Mesenteric fat pad (tissue), 1 donor: ENCODE data around the gene DBNDD1. TPM values are rescaled to one million over a fixed set of nuclear protein-coding genes. Genes with fewer than 3 reads are reported as not detected.

Experiments
- DNase-seq: peaks from one replicate; pipeline ENCODE4 v3.0.0-alpha.2; 2020; ENCODE audit warnings: low spot score
- long read RNA-seq: library from polyadenylated mRNA; unstranded; transcript quantifications from one replicate; pipeline ENCODE4 v2.0.0, GENCODE V29; 2020
- total RNA-seq: library from RNA; stranded (reverse); fragmentation: NEBNext Ultra II Directional; extraction: Animal tissue kit (Norgen Biotek cat#: 25700); gene quantifications from one replicate; pipeline ENCODE4 v1.2.1, GENCODE V29; 2021
- donor health status: DM: yes; HTN: yes; CAD: no.

Gene DBNDD1
- total RNA-seq = 2.6 TPM
- long read RNA-seq, partial matches to known transcripts = 0 of 5 reads
- long read RNA-seq, other reads (novel, unspliced or antisense) = 2 of 5 reads

GRCh38 chr16:90018652-90019542 lies at the start of gene DBNDD1:
Gene DBNDD1, minus strand, starts transcription at chr16:90019456. Its CDS starts 115 bp downstream, at chr16:90019341.
- DNase-seq = no peak

GRCh38 chr16:90061437-90061836 lies 42.2 kb upstream of the DBNDD1 start:
- no peak for DNase-seq

- peak; percentile 49 for DNase-seq
Observed at GRCh38 chr16:90057738-90058173, 38.5 kb upstream of the DBNDD1 start.

- DNase-seq = peak; percentile 22
Observed at GRCh38 chr16:90056521-90056920, 37.3 kb upstream of the DBNDD1 start.

GRCh38 chr16:90055371-90055770 lies 36.1 kb upstream of the DBNDD1 start:
- DNase-seq = no peak

DNA sequence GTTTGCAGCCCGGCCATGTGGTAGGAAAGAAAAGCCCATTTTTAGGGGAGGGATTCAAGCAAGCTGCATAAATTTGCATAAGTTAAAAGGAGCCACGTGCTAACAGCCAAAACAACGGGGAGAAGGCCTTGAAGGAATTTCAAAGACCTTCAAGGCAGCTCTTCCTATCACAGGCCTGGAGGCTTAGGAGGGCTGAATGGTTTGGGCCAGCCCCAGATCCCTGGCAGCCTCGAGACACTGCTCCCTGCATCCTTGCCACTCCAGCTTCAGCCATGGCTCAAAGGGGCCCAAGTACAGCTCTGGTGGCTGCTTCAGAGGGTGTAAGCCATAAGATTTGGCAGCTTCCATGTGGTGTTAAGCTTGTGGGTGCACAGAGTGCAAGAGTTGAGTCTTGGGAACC lies 35.3 kb upstream of the DBNDD1 start:
- peak; percentile 12 for DNase-seq

DNA sequence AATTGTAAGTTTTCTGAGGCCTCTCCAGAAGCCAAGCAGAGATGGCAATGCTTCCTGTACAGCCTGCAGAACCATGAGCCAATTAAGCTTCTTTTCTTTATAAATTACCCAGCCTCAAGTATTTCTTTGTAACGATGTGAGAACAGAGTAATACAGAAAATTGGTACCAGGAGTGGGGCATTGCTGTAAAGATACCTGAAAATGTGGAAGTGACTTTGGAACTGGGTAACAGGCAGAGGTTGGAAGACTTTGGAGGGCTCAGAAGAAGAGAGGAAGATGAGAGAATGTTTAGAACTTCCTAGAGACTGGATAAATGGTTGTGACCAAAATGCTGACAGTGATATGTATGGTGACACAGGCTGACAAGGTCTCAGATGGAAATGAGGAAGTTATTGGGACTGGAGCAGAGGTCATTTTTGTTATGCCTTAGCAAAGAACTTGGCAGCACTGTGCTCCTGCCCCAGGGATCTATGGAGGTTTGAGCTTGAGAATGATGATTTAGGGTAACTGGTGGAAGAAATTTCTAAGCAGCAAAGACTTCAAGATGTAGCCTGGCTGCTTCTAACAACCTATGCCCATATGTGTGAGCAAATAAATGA lies 34.7 kb upstream of the DBNDD1 start:
- DNase-seq = no peak

DNA sequence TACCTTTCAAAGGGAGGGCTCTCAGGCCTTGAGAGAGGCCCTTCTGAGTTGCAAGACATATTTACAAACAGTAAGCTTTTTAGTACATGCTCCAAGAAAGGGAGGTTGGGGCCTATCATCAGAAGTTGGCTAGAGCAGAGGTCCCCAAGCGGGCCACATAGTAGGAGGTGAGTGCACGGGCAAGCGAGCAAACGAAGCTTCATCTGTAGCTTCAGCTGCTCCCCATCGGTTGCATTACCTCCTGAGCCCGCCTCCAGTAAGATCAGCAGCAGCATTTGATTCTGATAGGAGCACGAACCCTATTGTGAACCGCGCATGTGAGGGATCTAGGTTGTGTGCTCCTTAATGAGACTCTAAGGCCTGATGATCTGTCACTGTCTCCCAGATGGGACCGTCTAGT lies 31.7 kb upstream of the DBNDD1 start:
- DNase-seq = peak; percentile 18

DNA sequence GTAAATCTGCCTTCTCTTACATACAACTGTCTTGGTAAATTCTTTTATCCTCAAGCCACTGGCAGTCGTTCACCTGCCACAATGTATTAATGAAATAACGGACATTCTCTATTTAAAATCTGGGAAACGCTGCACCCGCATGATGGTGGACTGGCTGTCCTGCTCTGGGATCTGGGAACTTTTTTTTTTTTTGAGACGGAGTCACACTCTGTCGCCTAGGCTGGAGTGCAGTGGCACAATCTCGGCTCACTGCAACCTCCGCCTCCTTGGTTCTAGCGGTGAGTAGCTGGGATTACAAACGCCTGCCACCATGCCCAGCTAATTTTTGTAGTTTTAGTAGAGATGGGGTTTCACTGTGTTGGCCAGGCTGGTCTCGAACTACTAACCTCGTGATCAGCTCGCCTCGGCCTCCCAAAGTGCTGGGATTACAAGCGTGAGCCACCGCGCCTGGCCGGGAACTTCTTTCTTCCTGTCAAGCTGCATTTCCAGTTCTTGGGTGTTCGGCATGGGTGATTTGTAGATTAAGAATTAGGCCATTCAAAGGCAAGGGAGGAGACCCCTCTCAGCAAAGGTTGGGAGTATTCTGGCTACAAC lies 29.6 kb upstream of the DBNDD1 start:
- peak; percentile 67 for DNase-seq

DNA sequence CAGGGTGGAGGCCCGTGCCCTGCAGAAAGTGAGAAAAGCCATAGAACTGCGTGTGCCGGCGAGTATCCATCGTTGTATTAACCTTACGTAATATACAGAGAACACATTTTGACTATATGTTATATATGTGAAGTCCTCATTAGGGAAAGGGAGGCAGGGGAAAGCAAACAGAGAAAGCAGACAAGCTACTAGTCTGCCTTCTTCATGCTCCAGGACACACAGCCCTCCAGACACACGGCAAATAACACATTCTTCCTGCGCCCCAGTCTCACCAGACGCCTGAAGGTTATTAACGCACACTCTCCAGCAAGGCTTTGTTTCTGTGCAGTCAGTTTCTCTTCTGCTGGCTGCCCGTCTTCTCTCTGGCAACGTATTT lies 29.1 kb upstream of the DBNDD1 start:
- peak; percentile 26 for DNase-seq

- peak; percentile 80 for DNase-seq
Observed at GRCh38 chr16:90047714-90048346, 28.6 kb upstream of the DBNDD1 start.

DNA sequence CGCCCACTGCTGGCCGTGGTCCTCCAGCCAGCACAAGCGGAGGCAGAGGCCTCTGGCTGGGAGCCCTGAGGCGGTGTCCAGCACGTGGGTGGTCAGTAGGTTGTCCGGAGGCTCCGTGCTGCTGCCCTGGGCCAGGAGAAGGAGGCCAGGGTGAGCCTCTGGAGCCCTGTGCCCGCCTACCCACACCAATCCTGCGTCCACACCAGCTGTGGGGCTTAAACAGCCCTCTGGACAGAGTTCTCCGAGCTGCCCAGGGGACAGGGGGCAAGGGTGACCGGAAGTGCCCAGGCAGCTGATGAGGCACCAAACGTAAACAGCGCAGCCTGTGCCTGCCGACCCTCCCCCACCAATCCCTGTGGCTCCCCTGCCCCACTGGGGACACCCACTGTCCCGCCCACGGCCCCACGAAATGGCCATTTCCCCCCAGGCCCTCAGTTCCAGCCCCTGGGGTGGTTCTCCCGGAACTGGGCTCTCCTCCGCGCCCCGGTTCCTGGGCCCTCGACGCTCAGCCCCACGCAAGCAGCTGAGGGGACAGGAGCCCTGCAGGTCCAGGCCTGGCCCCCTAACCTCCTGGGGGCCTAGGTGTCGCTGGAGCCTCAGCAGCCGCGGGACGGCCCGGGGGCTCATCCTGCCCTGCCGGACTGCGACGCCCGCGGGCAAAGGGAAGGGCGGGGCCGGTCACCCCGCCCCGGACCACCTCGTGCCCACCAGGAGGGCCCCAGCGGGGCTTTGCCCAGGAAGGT lies 27.9 kb upstream of the DBNDD1 start:
- DNase-seq = no peak

GRCh38 chr16:90046122-90046970 lies 27.1 kb upstream of the DBNDD1 start:
- DNase-seq = no peak

- DNase-seq = no peak
Observed at GRCh38 chr16:90044111-90044551, 24.9 kb upstream of the DBNDD1 start.

- no peak for DNase-seq
Observed at GRCh38 chr16:90043526-90043925, 24.3 kb upstream of the DBNDD1 start.

DNA sequence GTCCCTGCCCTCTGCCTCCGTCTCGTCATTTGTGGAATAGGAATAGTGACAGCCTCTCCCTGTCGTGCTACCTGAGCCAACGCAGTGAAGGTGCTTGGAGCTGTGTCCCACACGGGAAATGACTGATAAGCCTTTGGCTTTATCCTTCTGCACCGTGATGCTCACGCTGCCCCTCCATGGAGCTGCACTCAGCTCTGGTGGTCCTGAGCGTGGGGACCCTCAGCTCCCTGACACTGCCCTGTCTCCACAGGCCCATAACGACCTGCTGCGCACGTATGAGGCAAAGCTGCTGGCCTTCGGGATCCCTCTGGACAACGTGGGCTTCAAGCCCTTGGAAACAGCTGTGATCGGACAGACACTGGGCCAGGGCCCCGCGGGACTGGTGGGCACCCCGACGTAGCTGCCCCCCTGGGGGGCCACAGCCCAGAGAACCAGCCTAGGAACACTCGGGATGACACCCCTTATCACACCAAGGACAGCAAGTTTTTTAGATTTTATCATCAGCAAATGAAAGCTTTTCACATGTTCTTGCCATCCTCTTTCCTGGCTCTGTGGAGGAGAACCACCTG lies 23.8 kb upstream of the DBNDD1 start:
- DNase-seq = no peak

DNA sequence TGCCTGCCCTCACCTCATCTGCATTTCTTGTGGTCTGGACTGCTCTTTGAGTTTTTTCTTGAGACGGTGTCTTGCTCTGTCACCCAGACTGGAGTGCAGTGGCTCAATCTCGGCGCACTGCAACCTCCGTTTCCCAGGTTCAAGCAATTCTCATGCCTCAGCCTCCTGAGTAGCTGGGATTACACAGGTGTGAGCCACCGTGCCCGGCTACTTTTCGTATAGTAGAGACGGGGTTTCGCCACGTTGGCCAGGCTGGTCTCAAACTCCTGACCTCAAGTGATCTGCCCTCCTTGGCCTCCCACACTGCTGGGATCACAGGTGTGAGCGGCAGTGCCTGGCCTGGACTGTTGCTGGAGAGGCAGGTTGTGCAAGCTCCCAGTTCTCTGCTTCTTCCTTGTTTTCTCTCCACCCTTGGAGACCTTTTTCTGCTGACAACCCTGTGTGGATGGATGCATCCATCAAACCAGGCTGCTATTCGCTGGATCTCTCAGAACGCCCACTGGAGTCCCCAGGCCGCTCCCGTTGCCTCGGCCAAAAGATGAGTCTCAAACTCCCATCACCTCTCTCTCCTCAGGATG lies 22.7 kb upstream of the DBNDD1 start:
- no peak for DNase-seq

- no peak for DNase-seq
Observed at GRCh38 chr16:90040152-90041023, 21.1 kb upstream of the DBNDD1 start.
